Activated CD4-positive, CD25-positive, alpha-beta regulatory T cell (primary cell): ENCODE measurements around the gene DNMBP.
"Not testable (repeated sequence)": the region's sequence is repeated elsewhere in the genome, so short reads cannot be mapped to it uniquely, and the experiment has no call there.

Experiments used
- DNase-seq, 4 experiments: peaks; one replicate each; lab custom pipeline; 2025; lab: John Stamatoyannopoulos, UW

Gene DNMBP

DNA sequence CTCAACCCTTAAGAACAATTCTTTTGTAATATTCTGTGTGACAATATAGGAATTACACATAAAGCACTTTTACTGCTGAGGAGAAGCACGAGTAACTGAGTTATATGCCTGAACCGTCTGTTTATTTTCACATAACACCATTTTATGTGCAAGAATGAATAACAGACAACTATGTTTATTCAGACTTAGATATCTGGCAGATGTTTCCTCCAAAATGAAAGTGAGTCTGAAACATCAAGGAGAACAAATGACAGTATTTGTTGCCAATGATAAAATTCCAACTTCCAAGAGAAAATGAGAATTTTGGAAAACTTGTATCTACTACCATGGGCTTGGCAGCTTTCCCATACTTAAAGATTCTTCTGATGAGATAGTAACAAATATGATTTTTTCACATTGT is 51.4 kb downstream of the DNMBP start:
- DNase-seq: no peak

DNA sequence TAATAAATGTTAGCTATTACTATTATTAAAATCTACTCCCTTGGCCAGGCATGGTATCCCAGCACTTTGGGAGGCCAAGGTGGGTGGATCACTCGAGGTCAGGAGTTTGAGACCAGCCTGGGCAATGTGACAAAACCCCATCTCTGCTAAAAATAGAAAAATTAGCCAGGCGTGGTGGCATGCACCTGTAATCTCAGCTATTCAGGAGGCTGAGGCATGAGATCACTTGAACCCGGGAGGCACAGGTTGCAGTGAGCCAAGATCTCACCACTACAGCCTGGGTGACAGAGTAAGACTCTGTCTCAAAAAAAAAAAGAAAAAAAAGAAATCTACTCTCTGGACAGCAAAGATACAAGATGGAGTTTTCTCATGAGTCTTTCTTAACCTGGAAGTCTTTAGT is 56.2 kb downstream of the DNMBP start:
- DNase-seq: not testable (repeated sequence)

DNA sequence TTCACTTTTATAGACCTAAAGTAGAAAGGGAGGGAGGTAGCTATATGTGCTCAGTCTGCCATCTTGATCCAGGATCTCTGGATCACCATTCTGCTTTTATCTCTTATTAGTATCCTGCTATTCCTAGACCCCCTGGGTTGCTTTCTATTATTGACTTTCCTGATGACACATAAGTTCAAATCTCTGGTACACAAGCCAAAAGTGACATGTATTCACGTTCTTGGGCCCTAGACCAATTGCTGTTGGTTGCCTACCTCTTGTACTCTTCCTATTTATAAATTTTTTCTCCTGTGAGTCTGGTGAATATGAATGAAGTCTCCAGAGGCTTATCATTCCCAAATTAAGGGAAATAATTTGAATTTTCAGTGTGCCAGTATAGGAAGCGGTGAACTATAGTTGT is 56.9 kb downstream of the DNMBP start:
- no peak for DNase-seq

DNA sequence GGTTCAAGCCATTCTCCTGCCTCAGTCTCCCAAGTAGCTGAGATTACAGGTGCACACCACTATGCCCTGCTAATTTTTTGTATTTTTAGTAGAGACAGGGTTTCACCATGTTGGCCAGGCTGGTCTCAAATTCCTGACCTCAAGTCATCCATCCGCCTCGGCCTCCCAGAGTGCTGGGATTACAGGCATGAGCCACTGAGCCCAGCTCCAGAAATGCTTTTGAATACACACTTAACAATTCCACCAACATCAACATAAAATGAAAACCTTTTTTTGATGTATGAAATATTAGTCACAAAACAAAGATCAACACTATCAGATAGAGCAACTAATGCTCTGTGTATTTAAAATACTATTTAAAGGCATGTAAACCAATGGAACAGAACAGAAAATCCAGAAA is 63.7 kb downstream of the DNMBP start:
- not testable (repeated sequence) for DNase-seq

DNA sequence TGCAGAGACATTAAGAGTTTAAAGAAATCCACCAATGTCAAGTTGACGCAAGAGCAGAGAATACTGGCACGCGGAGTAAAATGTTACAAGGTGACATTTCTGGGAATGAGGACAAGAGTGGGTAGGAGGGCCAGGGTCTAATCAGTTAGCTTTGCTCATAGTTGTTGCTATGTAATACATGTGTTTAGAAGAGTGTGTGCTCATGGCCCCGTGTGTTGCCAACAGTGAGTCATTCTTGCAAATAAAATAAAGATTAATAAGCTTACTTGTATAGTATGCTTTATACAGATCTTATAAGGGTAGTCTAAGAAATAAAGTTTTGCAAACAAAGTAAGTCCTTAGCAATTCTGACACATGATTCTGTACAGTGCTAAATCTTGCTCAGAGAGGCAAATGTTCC is 64.5 kb downstream of the DNMBP start:
- DNase-seq: no peak

DNA sequence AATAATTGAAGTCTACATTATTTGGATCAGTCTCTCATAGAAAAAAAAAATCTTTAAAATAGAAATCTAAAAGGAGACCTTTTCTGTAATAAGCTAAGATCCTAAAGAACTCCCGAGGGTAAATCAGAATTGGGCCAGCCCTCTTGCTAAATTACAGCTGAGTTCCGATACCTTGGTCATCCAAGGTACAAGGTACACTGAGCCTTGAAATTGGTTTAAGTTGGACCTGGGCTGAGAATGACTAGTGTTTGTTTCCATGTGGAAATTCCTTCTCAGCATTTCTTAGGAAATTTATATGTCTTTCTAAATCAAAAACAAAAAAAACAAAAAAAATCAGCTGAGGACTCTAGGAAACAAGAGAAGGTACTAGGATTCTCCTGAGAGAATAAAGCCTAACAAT is 64.9 kb downstream of the DNMBP start:
- DNase-seq: no peak

DNA sequence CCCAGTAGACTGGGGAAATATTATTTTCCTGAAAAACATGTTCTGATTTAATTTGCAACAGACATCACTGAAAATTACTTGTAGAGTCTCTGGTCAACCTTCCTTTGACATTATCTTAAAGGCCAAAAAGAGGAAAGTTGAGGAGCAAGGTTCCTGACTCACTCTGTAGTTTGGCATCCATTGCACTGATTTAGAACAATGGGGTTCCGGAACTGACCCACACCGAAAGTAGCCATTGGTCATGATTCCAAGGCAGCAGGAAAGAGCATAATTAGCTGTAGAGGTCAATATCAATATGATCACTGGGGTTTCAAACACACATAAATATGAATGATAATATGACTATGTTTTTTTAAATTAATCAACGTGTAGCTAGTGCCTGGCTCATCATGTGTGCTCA is 65.8 kb downstream of the DNMBP start:
- no peak for DNase-seq

DNA sequence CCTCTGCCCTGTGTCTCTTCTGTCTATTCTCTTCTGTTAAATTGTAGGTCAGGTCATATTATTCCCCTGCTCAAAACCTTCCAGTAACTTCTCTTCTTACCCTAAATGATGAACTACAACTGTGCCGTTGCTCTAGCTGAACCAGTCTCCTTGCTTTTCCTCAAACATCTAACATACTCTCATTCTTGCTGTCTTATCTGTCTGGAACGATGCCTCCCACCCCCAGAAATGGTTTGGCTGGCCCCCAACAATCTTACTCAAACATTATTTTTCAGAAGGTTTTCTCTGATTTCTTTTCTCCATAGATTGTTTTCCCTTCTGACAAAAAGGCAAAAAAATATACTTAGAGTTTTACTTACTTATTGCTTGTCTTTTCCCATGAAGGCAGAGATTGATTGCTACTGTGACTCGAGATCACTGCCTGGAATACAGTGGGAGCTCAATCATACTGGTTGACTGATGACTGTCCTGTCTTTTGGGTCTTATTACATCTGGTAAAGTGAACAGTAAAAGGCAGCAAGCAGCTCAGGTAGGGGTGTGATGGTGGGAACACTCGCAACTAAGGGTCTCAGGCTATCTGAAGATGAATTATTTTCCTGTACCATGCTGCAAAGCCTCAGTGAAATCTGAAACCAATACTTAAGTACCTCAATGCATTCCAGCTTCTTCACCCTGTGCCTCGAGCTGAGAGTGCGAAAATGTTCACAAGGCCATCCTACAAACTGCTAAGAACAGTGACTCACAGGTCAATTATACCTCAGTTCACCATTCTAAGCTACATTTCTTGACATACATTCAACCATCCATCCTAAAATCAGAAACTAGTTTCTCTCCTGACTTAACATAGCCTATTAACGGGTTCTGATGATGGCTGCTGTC is 67.6 kb downstream of the DNMBP start:
- DNase-seq: no peak

DNA sequence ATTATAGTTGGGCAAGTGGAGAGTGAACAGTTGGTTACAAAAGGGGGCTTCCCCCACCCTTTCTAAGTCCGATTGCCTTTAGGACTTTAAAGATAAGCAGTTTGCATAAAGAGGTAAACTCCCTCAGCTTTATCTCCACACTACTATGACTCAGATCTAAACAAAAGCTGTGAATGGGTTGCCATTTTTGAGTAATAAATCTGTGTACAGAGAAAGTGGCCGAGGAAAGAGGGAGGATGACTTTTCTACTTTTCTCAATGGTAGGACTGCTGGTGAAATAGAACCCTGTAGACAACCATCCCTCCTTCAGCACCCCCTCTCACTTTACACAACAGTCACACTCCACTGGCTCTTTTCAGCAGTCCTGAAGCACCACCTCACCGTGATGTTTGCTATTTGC is 71.2 kb downstream of the DNMBP start:
- DNase-seq: no peak

DNA sequence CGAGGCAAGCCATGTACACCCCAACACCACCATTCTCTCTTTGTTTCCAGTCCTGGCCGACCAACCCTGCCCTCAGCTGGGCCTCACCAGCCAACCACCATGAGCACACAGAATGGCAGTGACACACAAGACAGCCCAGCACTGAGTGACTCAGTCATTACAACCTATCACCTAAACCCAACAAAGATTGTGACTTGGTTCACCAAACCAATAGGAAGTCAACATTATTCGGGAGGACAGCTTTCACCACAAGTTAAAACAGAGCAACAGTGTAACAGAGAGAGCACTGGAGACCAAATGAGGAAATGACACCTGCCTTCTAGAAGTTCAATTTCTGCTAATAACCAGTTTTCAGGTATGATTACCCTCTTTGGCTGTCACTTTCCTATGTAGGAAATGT is 72.1 kb downstream of the DNMBP start:
- no peak for DNase-seq

DNA sequence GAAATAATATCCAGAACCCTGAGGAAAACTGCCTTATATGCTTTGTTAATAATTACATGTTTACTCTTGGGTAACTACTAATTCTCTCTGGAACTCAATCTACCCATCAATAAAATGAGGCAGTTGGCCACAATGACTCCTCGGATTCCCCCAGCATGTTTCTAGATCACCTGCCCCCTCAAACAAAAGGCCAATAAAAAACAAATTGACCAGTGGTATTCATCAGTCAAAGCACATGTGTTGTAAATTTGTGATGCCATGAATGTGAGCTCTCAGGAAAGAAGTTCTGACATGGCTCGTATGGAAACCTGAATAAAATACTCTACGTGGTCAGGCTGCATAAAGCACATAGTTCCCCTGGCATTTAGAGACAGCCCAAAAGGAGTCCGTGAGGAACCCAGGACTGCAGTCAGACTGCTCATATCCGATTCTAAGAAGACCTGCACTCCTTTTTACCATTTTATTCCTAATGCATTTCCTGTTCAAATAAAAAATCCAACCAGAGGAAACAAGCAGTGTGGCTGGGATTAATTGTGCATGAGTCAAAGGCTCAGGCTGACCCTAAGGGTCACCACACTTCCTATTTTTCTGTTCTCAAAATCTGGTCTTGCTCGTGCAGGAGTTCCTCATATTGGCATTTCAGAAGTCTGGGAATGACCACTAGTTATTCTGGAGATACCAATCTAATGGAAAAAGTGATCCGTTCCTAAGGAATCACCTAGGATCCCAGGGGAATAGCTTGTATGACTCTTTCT is 77.4 kb downstream of the DNMBP start:
- not testable (repeated sequence) for DNase-seq

DNA sequence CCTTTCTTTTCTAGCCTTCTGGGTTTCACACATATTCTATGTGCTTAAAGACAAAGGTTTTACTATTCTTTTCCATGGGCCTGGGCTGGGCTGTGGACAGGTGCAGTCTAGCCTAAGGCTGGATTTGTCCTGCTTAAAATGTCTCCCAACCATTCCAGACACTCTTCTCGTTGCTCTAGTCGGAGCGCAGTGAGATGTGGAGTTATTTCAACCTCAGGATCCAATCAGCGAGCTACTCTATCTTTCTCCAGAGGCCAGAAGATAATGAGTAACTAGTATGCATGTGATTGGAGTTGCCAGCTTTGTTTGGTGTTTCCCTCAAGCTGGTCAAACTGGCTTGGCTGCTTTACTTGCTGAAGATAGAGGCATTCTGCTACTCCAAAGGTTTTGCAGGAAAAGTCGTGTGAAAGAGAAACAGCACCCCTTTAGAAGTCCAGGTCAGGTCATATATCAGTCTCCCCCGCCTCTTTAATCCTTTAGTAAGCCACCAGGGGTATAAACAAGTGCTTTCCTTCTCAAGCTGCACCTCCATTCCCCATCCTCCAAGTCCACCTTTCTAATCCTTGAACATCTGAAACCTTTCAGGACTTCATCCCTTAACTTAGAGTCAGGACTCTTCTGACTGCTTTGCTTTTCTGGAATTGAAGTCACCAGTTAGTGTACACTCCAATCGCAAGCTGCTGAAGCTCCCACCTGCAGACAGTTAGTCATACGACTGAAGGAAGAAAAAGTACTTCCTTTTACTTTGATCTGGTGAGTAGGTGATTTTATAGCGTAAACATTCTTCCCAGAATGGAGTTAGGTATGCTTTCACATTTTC is 78.8 kb downstream of the DNMBP start:
- DNase-seq: no peak

DNA sequence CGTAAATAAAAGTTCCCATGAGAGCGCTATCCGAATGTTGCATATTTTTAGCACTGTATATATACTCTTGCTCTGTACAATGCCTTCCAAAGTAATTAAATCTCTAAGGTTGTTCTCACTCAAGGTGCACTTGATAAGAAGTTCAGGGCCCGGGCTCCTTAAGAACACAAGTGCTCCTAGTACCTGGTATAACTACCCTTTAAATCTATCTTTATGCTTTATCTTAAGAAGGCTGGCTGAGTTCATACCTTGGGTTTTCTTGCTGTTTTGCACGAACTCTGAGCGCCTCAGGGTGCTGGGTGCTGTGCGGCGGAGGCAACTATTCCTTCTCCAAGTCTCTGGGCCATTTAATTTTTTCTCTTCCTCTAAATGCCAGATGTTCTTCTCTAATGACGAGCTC is 80.4 kb downstream of the DNMBP start:
- no peak for DNase-seq

DNA sequence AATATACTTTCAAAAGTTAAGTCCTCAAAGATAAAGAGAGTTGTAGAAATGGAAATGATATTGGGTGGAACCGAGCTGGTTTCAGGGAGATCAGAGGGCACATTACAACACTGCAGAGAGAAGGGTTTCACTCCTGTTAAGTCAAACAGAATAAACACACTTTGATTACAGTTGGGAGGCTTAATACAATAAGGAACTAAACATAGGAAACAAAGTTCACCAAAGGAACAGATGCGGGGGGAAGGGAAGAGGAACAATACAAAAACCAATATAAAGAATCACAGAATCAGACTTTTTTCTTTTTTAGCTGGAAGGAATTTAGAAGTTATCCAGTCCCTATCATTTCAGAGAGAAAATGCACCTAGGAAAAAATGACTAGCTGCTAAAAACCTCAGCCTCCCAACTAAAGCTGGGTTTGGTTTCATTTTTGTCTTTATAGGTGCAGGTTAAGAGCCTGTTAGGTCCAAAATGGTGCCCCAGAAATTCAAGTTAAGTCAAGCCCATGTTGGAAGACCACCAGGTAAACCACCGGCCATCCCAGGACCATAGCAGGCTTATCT is 81.9 kb downstream of the DNMBP start:
- DNase-seq: no peak

DNA sequence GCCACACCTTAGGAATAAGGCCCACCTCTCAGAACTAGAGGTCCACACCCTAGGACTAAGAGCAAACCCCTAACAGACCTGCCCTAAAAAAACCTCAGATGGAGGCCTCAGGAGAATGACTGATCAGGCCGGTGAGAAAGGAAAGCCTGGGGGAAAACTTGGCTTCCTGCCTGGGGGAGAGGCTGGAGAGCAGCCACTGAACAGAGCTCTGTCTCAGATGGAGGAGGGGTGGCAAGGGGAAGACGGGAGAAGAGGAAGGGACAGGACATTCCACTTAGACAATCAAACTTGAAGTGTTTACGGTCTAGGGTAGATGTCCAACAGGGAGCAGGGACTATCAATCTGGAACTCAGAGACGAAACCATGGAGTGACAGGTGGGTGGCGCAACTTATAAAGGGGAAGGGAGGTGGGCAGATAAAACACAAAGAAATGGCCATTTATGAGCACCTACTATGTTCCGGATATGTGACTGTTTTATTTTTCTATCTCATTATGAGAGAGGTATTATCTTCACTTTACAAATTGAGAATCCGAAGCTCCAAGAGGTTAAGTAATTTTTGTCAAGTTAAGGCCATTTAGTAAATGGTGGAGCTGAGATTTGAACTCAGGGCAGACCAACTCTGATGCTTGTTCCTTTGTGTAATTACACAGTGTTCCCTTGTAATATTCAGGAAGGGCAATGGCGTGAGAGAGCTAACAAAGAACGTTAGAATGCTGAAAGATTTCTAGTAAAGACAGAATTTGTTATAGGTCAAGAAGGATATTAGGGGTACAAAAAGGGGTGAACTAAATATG is 82.6 kb downstream of the DNMBP start:
- DNase-seq: no peak

DNA sequence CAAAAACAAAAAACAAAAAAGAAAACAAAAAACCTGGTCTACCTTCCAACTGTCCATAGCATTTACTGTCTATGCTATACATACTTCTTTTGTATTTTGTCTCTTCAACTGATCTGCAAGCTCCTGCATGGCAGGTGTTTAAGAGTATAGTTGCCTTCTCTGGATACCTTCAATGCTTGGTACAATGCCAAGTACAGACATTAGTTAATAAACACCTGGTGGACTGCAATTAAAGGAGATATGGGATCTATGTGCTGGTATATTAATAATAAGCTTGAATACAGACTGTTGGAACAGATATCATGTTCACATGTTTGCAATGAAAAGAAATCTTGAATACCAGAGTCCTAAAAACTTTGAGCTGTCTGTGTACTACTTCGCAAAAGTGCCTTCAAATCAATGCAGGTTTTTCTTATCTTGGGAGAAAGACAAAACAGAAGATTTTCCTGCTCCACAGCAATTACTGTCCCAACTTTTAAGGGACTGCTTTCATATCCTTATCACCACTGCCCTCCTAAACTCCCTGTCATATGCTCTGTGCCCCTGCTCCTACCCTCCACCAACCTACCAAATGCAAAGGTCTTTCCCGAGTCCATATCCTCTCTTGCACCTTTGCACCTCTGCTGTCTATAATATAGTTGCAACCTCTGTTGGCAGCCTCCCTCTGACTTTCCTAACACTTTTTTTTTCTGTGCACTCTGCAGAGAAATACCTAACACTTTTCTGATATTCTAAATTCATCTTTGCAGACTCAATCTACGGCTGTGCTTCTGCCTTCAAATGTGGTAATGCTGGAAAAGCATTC is 85.1 kb downstream of the DNMBP start:
- DNase-seq: no peak

DNA sequence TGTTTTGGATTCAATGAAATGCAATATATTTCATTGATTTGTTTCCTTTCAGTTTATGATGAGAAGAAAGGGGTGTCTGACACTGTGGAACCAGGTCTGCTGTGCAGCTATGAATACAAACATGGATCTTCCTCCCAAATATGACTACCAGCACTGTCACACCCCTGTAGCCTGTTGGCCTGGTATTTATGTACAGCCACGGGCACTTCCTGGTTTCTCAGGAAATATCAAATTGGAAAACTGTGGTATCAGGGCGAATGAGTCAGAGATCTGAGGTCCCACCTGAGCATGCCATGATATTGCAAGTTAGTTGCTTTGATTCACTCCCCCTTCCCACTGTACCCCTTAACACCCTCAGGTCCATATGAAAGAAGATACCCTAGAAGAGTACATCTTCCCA is 87.8 kb downstream of the DNMBP start:
- DNase-seq: no peak

DNA sequence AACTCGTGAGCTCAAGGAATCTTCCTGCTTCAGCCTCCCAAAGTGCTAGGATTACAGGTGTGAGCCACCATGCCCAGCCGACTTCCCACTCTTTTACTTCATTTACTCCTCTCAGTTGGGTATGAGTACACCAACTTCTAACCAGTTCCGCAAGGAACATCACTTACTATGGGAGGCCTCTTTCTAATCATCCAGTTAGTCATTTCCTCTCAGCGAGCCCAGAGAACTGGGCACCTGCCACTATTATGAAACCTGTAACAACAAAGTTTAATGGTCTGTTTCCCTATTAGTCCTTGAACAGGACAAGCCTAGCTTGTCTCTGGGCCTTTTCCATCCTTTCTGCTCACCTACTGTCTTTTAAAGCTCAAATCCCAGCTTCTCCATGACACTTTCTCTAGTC is 88.8 kb downstream of the DNMBP start:
- no peak for DNase-seq

DNA sequence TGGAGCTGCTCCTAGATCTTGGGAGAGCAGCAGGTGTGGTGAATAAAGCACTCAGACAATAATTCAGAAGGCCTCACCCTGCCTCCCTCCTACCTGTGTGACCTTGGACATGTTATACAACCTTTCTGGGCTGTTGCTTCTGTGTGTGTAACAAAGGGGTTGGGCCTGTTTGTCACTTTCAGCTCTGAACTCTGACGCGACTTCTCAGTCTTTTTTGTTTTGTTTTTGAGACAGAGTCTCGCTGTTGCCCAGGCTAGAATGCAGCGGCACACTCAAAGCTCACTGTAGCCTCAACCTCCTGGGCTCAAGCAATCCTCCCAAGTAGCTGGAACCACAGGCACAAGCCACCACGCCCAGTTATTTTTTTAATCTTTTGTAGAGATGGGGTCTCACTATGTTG is 89.3 kb downstream of the DNMBP start:
- DNase-seq: no peak

DNA sequence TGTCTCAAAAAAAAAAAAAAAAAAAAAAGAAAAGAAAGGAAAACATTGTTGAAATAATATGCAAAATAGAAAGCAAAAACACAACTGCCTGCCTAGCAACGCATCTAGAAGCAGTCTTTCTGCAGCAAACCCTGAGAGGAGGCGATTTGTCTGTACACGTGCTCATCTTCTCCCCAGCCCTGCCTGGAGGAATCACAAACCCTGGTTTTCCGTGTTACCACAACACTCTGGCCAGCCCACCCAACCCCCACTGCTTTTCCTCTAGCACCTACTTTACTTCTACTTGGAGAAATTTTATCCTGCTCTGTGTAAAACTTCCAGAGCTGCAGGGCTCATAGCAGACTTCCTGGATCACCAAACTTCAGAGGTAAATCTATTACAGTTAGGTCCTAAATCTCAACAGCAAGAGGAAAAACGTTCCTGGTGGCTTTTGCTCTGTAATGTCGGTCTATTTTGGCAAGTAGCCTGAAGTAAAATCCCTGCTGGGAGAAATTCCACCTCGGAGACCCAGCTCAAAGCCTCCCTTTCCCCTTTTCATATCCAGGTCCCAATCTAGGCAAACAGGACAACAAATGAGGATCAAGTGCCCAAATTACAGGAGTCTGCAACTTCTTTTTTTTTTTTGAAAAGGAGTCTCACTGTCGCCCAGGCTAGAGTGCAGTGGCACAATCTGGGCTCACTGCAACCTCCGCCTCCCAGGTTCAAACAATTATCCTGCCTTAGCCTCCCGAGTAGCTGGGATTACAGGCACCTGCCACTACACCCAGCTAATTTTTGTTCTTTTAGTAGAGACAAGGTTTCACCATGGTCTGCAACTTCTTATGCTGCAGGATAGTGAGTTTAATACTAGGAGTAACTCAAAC is 91.6 kb downstream of the DNMBP start:
- no peak for DNase-seq
